PC-3 (cell line): Measurements from ENCODE around the gene AADACL4. TPM values are rescaled to one million over a fixed set of nuclear protein-coding genes. Genes with fewer than 3 reads are reported as not detected.

ENCODE experiments used
- ATAC-seq: fragments of 200-7000 bp; cut with Tn5 transposase; 2 replicates; pipeline ENCODE4 v1.9.1; 2020; ENCODE audit warnings: mild to moderate bottlenecking, moderate library complexity
- BruUV-seq: library from RNA; stranded (reverse); fragments of 400-500 nt; replicated peaks from 2 replicates; lab custom pipeline; 2021; lab: Mats Ljungman, UMichigan
- CTCF ChIA-PET: fragments of 300-600 bp; sonication (Branson Sonifier 250); formaldehyde crosslinking; loops from one replicate; lab custom pipeline; 2022; ENCODE audit warnings: antibody characterized with exemption; lab: Charles Lee
- POLR2A ChIA-PET: fragments of 300-600 bp; sonication (Branson Sonifier 250); formaldehyde crosslinking; loops from one replicate; lab custom pipeline; 2022; ENCODE audit warnings: antibody characterized with exemption; ENCODE audit not compliant: unreplicated experiment; lab: Charles Lee
- DNase-seq: peaks from one replicate; pipeline ENCODE4 v3.0.0-alpha.2; 2015
- H2AFZ ChIP-seq: fragments of 300-600 bp; sonication (generic); 2 replicates; pipeline ENCODE4 v1.6.0; 2016; ENCODE audit warnings: antibody characterized with exemption, low read length
- H3F3A ChIP-seq: fragments of 300-600 bp; sonication (generic); one replicate; pipeline ENCODE4 v1.6.0; 2017; ENCODE audit warnings: antibody characterized with exemption, low read length, control low read depth, mild to moderate bottlenecking; ENCODE audit not compliant: unreplicated experiment
- H3K27ac ChIP-seq: fragments of 300-600 bp; sonication (generic); 2 replicates; pipeline ENCODE4 v1.5.1; 2016; ENCODE audit warnings: mild to moderate bottlenecking, low read length
- H3K27me3 ChIP-seq: fragments of 300-600 bp; sonication (generic); 2 replicates; pipeline ENCODE4 v1.6.1; 2016; ENCODE audit warnings: low read length, mixed read lengths
- H3K36me3 ChIP-seq: fragments of 300-600 bp; sonication (generic); 2 replicates; pipeline ENCODE4 v1.6.1; 2016; ENCODE audit warnings: low read depth, mixed run types, low read length, mixed read lengths
- H3K4me1 ChIP-seq: fragments of 300-600 bp; sonication (generic); 2 replicates; pipeline ENCODE4 v1.5.1; 2016; ENCODE audit warnings: low read length; ENCODE audit not compliant: insufficient read depth
- H3K4me2 ChIP-seq: fragments of 300-600 bp; sonication (generic); 2 replicates; pipeline ENCODE4 v1.6.0; 2016; ENCODE audit warnings: low read length
- H3K4me3 ChIP-seq: fragments of 300-600 bp; sonication (generic); 2 replicates; pipeline ENCODE4 v1.5.1; 2016; ENCODE audit warnings: mild to moderate bottlenecking, low read length, mixed read lengths
- H3K79me2 ChIP-seq: fragments of 300-600 bp; sonication (generic); 2 replicates; pipeline ENCODE4 v1.6.1; 2017; ENCODE audit warnings: low read length, mixed read lengths
- H3K9ac ChIP-seq: fragments of 300-600 bp; sonication (generic); 2 replicates; pipeline ENCODE4 v1.6.0; 2016; ENCODE audit warnings: mild to moderate bottlenecking, low read length
- H3K9me2 ChIP-seq: fragments of 300-600 bp; sonication (generic); replicated peaks from 2 replicates; pipeline ENCODE4 v1.6.1; 2016; ENCODE audit warnings: mixed run types, low read length, mixed read lengths
- H3K9me3 ChIP-seq: fragments of 300-600 bp; sonication (generic); 2 replicates; pipeline ENCODE4 v1.6.1; 2016; ENCODE audit warnings: low read length, mixed read lengths
- H4K20me1 ChIP-seq: fragments of 300-600 bp; sonication (generic); 2 replicates; pipeline ENCODE4 v1.6.1; 2016; ENCODE audit warnings: low read length, mixed read lengths
- CTCF ChIP-seq: fragments of 300-600 bp; sonication (generic); conservative IDR thresholded peaks from 2 replicates; pipeline ENCODE4 v1.5.1; 2017; ENCODE audit warnings: antibody characterized with exemption, low read depth, mild to moderate bottlenecking, low read length
- EZH2 ChIP-seq: fragments of 300-600 bp; sonication (generic); IDR thresholded peaks from one replicate; pipeline ENCODE4 v1.6.1; 2017; ENCODE audit warnings: antibody characterized with exemption, mild to moderate bottlenecking, low read length; ENCODE audit not compliant: unreplicated experiment
- EZH2phosphoT487 ChIP-seq: fragments of 300-600 bp; sonication (generic); IDR thresholded peaks from 2 replicates; pipeline ENCODE4 v1.6.1; 2018; ENCODE audit warnings: mild to moderate bottlenecking, antibody characterized with exemption, low read length, borderline replicate concordance
- intact Hi-C: fragments of 100-400 bp; cut with micrococcal nuclease; formaldehyde crosslinking; loops from 2 replicates; pipeline ENCODE4 v1.9.0; 2023
- total RNA-seq: library from RNA; depleted of rRNA; stranded (reverse); fragments of >200 nt; gene quantifications from 2 replicates; pipeline ENCODE4 v1.2.3, GENCODE V29; 2014

Gene AADACL4
- total RNA-seq, 1 experiment from 2014 or later, result not detected

- ATAC-seq (no peak), DNase-seq (no peak)
- Histone ChIP-seq H3K27ac (no peak overlapping the region), H3K4me1 (no peaks in the 10 kb centered on the region), H3K4me2 (no peak overlapping the region), H3K79me2 (no peaks in the 10 kb centered on the region), H3K36me3 (no peaks in the 10 kb centered on the region), H2AFZ (no peak overlapping the region), H3K9me2 (no peaks in the 10 kb centered on the region), H3K27me3 (no peaks in the 10 kb centered on the region), H3K9ac (no peak overlapping the region), H3K4me3 (no peak overlapping the region), H3F3A (no peaks in the 10 kb centered on the region), H4K20me1 (no peaks in the 10 kb centered on the region), H3K9me3 (no peaks in the 10 kb centered on the region)
- ChIA-PET POLR2A (no interaction called here), CTCF (no interaction called here)
- no peak for TF ChIP-seq CTCF
- TF ChIP-seq EZH2phosphoT487, result no peak
- TF ChIP-seq EZH2, result no peak
- intact Hi-C loops, result no loop called here
- no TSS peak for BruUV-seq
Observed at GRCh38 chr1:12626888-12627287, 17.0 kb upstream of the AADACL4 start.

GRCh38 chr1:12627296-12627695 lies 16.6 kb upstream of the AADACL4 start:
- no peaks in the 10 kb centered on the region for H4K20me1 ChIP-seq
- no TSS peak for BruUV-seq
- H3K4me2 ChIP-seq, result no peak overlapping the region
- no peak overlapping the region for H3K4me3 ChIP-seq
- TF ChIP-seq CTCF, result no peak
- TF ChIP-seq EZH2, result no peak
- TF ChIP-seq EZH2phosphoT487, result no peak
- no peaks in the 10 kb centered on the region for H3K4me1 ChIP-seq
- ChIA-PET CTCF (no interaction called here), POLR2A (no interaction called here)
- H3K79me2 ChIP-seq, result no peaks in the 10 kb centered on the region
- DNase-seq (no peak), ATAC-seq (no peak)
- no peak overlapping the region for H2AFZ ChIP-seq
- no peak overlapping the region for H3K9ac ChIP-seq
- H3K27ac ChIP-seq, result no peak overlapping the region
- H3K27me3 ChIP-seq, result no peaks in the 10 kb centered on the region
- H3F3A ChIP-seq, result no peaks in the 10 kb centered on the region
- intact Hi-C loops, result no loop called here
- H3K36me3 ChIP-seq, result no peaks in the 10 kb centered on the region
- H3K9me2 ChIP-seq, result no peaks in the 10 kb centered on the region
- H3K9me3 ChIP-seq, result no peaks in the 10 kb centered on the region

DNA sequence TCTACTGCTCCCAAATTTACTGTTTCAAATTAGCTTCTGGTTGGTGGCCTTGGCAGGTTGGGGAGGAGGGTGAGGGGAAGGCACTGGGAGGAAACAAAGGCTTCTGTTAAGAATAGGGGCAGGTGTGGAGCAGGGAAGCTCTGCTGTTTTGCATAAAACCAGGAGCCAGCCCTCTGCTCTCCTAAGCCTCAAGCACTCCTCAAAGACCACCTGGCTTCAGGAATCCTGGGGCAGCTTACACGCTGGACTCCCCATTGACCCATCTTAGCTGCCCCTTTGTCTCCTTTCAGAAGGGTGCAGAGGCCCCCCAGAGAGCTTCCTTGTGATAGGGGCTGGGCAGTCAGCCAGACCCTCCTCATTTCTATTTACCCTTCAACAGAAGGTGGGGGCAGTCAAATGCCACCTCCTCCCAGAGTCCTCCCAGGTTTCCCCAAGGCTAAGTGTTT lies 14.4 kb upstream of the AADACL4 start:
- POLR2A ChIA-PET, result no interaction called here
- Histone ChIP-seq H3K4me2 (no peak overlapping the region), H3K4me3 (no peak overlapping the region), H3K36me3 (no peaks in the 10 kb centered on the region), H3K4me1 (no peaks in the 10 kb centered on the region), H3K9ac (no peak overlapping the region), H3K79me2 (no peaks in the 10 kb centered on the region), H3K9me3 (no peaks in the 10 kb centered on the region), H3K27ac (no peak overlapping the region), H2AFZ (no peak overlapping the region), H3K27me3 (no peaks in the 10 kb centered on the region), H3K9me2 (no peaks in the 10 kb centered on the region), H4K20me1 (no peaks in the 10 kb centered on the region), H3F3A (no peaks in the 10 kb centered on the region)
- intact Hi-C loops, result no loop called here
- DNase-seq (no peak), ATAC-seq (no peak)
- no TSS peak for BruUV-seq
- TF ChIP-seq EZH2 (no peak), EZH2phosphoT487 (no peak), CTCF (no peak)
- CTCF ChIA-PET, result no interaction called here
